ENCODE data around the gene STARD3. TPM values are rescaled to one million over a fixed set of nuclear protein-coding genes. Genes with fewer than 3 reads are reported as not detected.

The STARD3 gene
- total RNA-seq, 2 donors from 2014 or later = 52.5 to 67.7 TPM

DNA sequence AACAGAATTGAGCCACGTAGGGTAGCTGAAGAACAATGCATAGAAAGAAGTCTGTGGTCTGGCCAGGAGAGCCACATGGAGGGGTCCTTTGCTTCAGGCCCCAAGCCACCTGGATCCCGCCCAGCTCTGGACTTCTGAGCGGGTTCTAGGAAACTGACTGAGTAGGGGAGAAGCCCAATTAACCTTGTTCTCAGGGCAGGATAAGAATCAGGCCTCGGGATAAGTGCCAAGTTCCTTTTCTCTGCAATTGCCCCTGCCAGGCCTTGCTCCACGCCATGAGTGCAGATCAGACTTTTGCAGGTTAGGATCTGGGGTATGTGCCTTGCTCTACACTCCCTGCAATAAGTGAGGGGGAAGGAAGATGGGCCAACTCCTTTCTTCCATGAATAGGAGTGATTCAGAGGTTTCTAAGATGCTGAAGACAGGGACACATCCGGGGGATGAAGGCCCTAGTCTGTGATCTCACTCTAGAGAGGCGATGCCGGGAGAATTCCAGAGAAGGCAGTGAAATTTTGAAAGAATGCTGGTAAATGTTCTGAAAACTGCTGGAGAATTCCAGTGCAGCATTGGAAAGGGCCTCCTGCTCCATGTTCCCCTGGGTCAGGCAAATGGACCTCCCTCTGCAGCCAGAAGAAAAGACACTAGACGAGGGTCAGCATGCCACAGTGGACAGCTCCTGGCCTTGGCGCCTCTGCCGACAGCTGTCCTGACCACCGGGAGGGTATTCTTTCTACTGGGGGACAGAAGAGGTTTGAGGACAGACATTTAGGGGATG is 35.0 kb upstream of the STARD3 start:
- no peak overlapping the region for H3K4me3 ChIP-seq
- no peak for ATAC-seq (ENCODE audit: insufficient number of reproducible peaks, low FRiP score, low read depth)
- DNase-seq (ENCODE audit: low spot score) = no peak
- H3K4me1 ChIP-seq (ENCODE audit: control insufficient read depth in 1 of 2, low read depth in 2 of 2) = peaks cover 26 to 44% of the 10 kb centered on the region in 2 donors
- peaks cover 65% of the 10 kb centered on the region for H3K27me3 ChIP-seq (replicated peaks; ENCODE audit: insufficient read depth)
- H3K9me3 ChIP-seq = no peaks in the 10 kb centered on the region
- H3K27ac ChIP-seq = no peak overlapping the region
- no peaks in the 10 kb centered on the region for H3K36me3 ChIP-seq
- TF ChIP-seq, protein P1, sequence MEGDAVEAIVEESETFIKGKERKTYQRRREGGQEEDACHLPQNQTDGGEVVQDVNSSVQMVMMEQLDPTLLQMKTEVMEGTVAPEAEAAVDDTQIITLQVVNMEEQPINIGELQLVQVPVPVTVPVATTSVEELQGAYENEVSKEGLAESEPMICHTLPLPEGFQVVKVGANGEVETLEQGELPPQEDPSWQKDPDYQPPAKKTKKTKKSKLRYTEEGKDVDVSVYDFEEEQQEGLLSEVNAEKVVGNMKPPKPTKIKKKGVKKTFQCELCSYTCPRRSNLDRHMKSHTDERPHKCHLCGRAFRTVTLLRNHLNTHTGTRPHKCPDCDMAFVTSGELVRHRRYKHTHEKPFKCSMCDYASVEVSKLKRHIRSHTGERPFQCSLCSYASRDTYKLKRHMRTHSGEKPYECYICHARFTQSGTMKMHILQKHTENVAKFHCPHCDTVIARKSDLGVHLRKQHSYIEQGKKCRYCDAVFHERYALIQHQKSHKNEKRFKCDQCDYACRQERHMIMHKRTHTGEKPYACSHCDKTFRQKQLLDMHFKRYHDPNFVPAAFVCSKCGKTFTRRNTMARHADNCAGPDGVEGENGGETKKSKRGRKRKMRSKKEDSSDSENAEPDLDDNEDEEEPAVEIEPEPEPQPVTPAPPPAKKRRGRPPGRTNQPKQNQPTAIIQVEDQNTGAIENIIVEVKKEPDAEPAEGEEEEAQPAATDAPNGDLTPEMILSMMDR (IDR thresholded peaks at IDR 0.05) = no peak

DNA sequence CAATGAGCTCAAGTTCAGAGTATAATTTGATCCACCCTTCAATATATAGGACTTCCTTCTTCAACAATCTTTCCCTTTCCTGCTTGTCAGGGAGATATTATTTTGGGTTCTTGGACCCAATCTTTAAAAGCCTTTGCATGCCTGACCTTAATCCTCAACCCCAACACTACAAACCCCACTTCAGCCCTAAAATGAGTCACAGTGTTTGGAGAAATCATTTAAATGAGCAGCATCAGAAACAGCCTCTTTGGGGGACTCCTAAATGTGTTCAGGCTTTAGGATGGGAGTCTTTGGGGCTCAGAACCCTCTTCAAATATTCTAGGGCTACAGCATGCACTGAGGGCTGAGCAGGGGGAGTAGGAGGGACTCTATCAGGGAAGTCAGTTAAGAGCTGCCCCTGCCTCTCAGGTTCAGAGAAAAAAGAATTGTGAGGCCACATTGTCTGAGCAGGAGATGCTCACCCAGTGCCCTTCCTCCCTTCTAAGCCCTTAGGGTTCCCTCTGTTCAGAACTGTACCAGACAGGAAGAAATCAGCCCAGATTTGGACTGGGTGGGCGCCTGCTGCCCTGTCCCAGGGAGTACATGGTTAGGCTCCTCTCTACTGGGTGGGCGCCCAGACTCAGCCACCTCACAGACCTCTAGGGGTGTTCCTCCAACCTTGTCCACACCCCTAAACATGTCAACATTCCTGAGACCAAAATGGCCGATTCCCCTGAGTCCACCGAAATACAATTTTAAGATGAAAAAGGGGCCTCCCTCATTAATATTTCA is 34.2 kb upstream of the STARD3 start:
- Histone ChIP-seq H3K27ac (no peak overlapping the region), H3K9me3 (no peaks in the 10 kb centered on the region), H3K4me1 (ENCODE audit: control insufficient read depth in 1 of 2, low read depth in 2 of 2) (peaks cover 26 to 49% of the 10 kb centered on the region in 2 donors), H3K36me3 (no peaks in the 10 kb centered on the region), H3K27me3 (replicated peaks; ENCODE audit: insufficient read depth) (peaks cover 70% of the 10 kb centered on the region), H3K4me3 (no peak overlapping the region)
- no peak for DNase-seq (ENCODE audit: low spot score)
- ATAC-seq (ENCODE audit: insufficient number of reproducible peaks, low FRiP score, low read depth) = no peak
- TF ChIP-seq, protein P1 (IDR thresholded peaks at IDR 0.05) = no peak

DNA sequence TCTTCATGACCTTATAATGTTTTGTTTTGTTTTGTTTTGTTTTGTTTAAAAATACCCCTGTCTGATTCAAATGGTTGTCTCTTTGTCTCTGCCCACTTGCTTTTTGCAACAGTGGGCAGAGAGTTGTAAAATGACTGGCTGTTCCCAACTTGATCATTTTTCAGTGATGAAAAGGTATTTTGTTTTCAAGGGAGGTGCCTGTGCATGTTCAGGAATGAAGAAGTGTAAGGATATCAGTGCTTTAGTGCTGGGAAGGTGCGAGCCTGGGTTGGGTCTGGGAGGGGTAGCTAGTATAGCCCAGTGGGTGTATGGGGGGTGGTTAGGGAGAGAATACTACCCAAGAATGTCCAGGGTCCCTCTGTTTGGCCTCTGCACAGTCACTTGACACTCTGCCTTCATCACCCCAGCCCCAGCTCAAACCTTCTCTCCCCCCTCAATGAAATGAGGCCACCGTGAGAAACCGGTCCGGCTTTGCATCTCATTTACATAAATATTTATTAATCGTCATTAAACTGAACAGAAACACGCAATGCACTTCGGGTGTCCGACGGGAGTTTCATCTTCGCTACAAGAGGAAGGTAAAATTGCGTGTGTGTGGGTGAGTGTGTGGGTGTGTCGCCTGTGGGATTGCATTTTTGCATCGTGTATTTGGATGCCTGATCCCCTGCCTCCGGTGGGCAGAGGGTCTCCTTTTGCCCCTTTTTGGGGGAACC is 33.5 kb upstream of the STARD3 start:
- peaks cover 22 to 42% of the 10 kb centered on the region in 2 donors for H3K4me1 ChIP-seq (ENCODE audit: control insufficient read depth in 1 of 2, low read depth in 2 of 2)
- ATAC-seq (ENCODE audit: insufficient number of reproducible peaks, low FRiP score, low read depth) (no peak), DNase-seq (ENCODE audit: low spot score) (no peak)
- peaks cover 71% of the 10 kb centered on the region for H3K27me3 ChIP-seq (replicated peaks; ENCODE audit: insufficient read depth)
- no peak overlapping the region for H3K4me3 ChIP-seq
- no peaks in the 10 kb centered on the region for H3K9me3 ChIP-seq
- TF ChIP-seq, protein P1 (IDR thresholded peaks at IDR 0.05) = no peak
- no peak overlapping the region for H3K27ac ChIP-seq
- H3K36me3 ChIP-seq = no peaks in the 10 kb centered on the region

DNA sequence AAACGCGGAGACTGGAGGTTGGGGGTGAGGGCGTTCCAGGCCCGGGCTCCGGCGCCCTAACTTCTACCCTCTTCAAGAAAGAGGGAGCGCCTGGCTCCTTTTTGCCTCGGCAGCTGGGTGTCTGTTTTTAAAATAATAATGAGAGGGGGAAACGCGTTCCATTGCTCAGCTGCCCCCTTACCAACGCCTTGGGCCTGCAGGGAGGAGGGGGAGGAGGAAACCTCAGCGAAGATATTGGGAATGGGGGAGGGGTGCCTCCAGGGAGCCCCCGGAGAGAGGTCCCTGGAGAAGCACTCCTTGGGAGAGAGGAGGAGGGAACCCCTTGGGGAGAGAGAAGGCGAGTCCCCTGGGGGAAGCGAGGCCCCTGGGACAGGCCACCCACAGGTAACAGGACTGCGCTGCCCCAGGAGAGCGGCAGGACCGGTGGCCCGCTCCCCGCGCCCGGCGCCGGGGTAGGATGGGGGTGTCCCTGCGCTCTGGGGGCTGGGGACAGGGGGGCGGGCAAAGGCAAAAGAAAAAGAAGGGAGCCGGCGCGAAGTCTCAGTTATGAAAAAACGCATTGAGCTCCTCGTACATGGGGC is 31.9 kb upstream of the STARD3 start:
- Histone ChIP-seq H3K4me3 (peak overlapping the region; percentile 39), H3K4me1 (ENCODE audit: control insufficient read depth in 1 of 2, low read depth in 2 of 2) (peaks cover 12 to 29% of the 10 kb centered on the region in 2 donors), H3K36me3 (no peaks in the 10 kb centered on the region), H3K27me3 (replicated peaks; ENCODE audit: insufficient read depth) (peaks cover 59% of the 10 kb centered on the region), H3K27ac (peak overlapping the region in 1 of 2 donors; percentile 27), H3K9me3 (no peaks in the 10 kb centered on the region)
- DNase-seq (ENCODE audit: low spot score) (no peak), ATAC-seq (ENCODE audit: insufficient number of reproducible peaks, low FRiP score, low read depth) (no peak)
- TF ChIP-seq, protein P1 (IDR thresholded peaks at IDR 0.05) = no peak
